Measurements from ENCODE around the gene SPATA31C2.
"Not testable (repeated sequence)": the region's sequence is repeated elsewhere in the genome, so short reads cannot be mapped to it uniquely, and the experiment has no call there.

The SPATA31C2 gene

DNA sequence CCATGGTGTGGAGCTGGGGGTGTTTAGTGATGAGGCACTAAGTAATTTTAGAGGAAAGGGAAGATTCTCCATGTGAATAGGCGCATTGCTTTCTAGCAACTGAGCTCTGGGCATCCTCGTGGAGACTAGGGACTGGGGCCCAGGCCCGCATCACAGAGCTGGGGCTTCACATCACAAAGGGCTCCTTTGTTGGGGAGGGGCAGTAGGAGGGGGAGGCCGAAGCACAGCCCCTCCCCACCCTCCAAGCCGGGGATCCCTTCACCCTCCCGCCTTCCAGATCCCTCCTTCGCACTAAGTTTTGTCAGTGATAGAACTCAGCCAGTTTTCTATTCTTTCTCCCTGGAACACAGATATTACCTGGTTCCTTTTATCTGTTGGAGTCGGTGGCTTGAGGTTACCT is at the start of gene SPATA31C2:
Gene SPATA31C2 (minus strand): TSS at position 101 of the 400 bp plus-strand sequence. CDS start 29 bp downstream, at position 72.
- not testable (repeated sequence) for DNase-seq

DNA sequence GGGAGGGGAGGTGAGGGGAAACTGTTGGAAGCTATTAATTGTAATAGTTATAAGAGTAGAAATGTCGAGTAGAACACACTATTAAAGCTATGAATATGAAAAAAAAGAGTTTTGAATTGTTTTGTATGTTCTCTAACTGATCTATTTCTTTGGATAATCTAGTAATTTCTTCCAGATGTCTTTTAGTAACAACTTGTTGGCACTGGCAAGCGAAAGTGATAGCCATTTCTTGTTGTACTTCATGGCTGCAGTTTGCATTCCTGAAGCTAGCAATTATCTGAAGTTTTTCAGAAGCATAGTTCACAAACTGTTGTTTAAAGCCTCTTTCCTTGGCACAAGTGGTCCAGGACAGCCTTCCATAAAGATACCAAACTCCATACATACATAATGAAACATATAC is 49.4 kb upstream of the SPATA31C2 start:
- DNase-seq, result no peak

GRCh38 chr9:88186495-88187110 is 48.3 kb upstream of the SPATA31C2 start:
- no peak for DNase-seq

DNA sequence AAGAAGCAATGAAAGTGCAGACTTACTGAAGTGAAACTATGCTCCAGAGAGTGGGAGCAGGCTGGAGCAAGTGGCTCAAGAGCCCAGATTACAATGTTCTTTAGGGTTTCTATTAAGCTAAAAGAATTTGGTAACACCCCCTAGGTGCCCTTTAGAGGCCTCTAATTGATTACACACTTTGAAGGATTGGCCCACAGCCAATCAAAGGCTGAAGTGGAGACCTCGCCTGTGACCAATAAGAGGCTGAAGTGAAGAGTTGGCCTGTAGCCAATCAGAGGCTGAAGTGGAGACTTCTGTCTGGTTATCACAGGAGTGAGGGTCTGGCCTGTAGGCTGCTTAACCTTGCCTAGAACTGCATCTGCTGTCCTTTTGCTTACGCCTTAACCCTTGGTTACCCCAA is 46.7 kb upstream of the SPATA31C2 start:
- DNase-seq, result no peak

DNA sequence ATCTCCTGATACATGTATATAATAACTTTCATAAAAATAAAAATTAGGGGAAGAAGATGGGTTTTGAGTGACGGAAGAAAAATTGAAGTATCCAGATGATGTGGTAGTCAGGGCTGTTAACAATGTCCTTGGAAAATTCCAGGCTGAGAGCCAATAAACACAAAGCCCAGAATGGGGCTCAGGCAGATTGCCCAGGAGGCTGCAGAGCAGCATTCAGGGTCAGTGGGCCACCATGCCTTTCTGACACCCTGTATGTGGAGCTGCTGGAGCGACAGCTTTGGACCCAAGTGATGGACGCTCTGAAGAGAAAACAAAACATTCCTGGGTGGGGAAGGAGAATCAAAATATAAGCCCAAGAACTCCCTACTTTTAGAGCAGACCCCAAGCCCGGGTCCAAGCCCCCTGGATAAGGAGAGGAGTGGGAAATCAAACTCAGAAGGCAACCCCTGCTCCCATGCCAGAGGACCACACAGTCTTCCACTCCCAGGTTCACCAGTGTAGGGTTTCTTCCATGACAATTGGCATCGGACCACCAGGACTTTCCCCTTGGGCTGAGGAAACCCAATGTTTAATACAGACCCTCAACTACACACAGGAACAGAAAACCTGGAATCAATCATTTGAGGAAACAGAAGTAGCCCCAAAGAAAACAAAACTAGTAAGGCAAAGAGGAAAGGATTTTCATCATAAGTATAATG is 45.7 kb upstream of the SPATA31C2 start:
- DNase-seq, result no peak

- DNase-seq, result no peak
Observed at GRCh38 chr9:88182501-88182900, 44.2 kb upstream of the SPATA31C2 start.

- DNase-seq, result no peak
Observed at GRCh38 chr9:88180081-88180765, 41.9 kb upstream of the SPATA31C2 start.

GRCh38 chr9:88179062-88179521 is 40.8 kb upstream of the SPATA31C2 start:
- DNase-seq, result no peak

- no peak for DNase-seq
Observed at GRCh38 chr9:88178641-88179040, 40.4 kb upstream of the SPATA31C2 start.

- DNase-seq, result no peak
Observed at GRCh38 chr9:88177371-88177770, 39.1 kb upstream of the SPATA31C2 start.

- no peak for DNase-seq
Observed at GRCh38 chr9:88174324-88174723, 36.0 kb upstream of the SPATA31C2 start.

GRCh38 chr9:88173378-88173999 is 35.2 kb upstream of the SPATA31C2 start:
- DNase-seq, result no peak

GRCh38 chr9:88169700-88170099 is 31.4 kb upstream of the SPATA31C2 start:
- no peak for DNase-seq

GRCh38 chr9:88168564-88168963 is 30.3 kb upstream of the SPATA31C2 start:
- DNase-seq, result no peak

DNA sequence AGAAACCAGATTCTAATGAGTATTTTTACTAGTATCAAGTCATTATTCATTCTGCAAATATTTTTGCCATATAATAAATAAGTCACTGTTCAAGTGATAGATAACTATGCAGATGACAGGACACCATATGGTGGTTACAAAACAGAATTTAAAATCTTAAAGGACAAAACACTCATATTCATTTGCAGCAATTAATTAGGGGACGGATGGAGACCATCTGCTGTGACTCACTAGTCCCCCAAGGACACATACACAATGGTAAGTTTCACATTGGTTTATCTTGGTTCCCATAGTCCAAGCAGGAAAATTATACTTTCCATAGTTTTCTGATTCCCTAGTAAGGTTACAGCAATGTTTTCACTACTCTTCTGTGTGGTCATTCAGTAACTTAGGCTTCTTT is 28.4 kb upstream of the SPATA31C2 start:
- no peak for DNase-seq

- no peak for DNase-seq
Observed at GRCh38 chr9:88164850-88165249, 26.6 kb upstream of the SPATA31C2 start.

- no peak for DNase-seq
Observed at GRCh38 chr9:88161144-88161543, 22.9 kb upstream of the SPATA31C2 start.

DNA sequence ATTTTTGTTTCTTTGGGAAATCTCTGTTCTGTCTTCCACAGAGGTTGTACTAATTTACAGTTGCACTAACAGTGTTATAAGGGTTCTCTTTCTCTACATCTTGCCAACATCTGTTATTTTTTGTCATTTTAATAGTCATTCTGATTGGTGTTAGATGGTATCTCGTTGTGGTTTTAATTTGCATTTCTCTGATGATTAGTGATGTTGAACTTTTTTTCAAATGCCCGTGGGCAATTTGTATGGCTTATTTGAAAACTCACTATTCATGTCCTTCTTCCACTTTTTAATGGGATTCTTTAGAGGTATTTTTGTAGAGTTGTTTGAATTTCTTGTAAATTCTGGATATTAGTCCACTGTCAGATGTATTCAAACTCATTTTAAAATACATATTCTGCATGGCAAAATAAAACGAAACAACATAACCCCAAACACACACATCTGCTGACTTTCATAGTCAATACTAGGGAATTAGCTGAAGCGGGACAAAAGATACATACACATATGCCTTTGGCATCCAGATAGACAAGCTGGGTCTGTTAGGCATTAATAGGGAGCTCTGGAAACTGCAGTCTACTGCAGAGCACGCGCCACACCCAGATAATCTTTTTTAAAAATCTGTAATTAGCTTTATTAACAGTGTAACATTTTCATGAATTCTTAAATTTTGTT is 5.8 kb upstream of the SPATA31C2 start:
- DNase-seq, result no peak

- no peak for DNase-seq
Observed at GRCh38 chr9:88143179-88143578, 4.9 kb upstream of the SPATA31C2 start.

DNA sequence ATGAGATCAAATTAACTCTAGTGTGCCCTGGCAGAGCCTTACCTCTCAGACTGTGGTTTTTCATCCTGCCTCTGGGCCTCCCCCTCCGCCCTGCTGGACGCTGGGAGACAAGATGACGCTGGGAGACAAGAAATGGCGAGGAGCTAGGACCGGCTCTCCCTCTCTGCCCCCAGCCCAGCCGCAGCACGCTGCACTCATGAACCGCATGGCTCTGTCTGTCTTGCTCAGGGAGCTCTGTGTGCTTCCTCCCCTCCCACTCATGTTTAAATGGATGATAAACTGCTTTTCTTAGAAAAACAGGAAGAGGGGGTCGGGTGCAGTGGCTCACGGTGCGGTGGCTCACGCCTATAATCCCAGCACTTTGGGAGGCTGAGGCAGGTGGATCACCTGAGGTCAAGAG is 4.7 kb downstream of the SPATA31C2 start:
- not testable (repeated sequence) for DNase-seq

DNA sequence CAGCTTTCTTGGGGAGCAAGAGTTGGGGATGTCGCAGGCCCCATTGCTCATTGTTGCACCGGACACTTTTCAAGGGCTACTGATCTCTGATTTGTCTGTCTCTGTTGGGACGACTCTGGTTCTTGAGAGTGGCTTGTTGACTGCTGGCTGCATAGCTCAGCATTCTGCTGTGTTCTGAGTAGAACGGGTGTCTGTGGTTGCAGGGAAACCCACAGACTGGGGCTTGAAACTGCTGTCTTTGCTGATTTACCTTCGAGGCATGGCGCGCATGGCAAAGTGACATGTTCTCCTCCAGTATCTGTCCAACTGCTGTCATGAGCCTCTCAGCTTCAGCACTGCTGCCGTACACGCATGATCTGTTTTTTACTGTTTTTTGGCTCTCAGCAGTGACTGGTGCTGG is 8.7 kb downstream of the SPATA31C2 start:
- not testable (repeated sequence) for DNase-seq

GRCh38 chr9:88127700-88128300 is 10.5 kb downstream of the SPATA31C2 start:
- not testable (repeated sequence) for DNase-seq
